GM19025 (cell line): ENCODE measurements around the gene BRD4.
A peak's percentile ranks its signal among the peaks of the same experiment; 100 is the strongest.
"Not testable (repeated sequence)": the region's sequence is repeated elsewhere in the genome, so short reads cannot be mapped to it uniquely, and the experiment has no call there.

Experiments
- ATAC-seq: cut with Tn5 transposase; IDR thresholded peaks from one replicate; pipeline ENCODE4 v1.9.1; 2021; ENCODE audit warnings: mild to moderate bottlenecking, low read depth, moderate library complexity; ENCODE audit not compliant: unreplicated experiment

The BRD4 gene

GRCh38 chr19:15332311-15332996 is at the start of gene BRD4:
Gene BRD4, minus strand, starts transcription at chr19:15332539. Its CDS starts 59,440 bp downstream, at chr19:15273099.
- peak; percentile 48 for ATAC-seq

- ATAC-seq = no peak
Measured at GRCh38 chr19:15381864-15382263, 49.5 kb upstream of the BRD4 start.

GRCh38 chr19:15381429-15381828 is 49.1 kb upstream of the BRD4 start:
- ATAC-seq = no peak

GRCh38 chr19:15379999-15380647 is 47.8 kb upstream of the BRD4 start:
- ATAC-seq = peak; percentile 6

- peak; percentile 85 for ATAC-seq
Measured at GRCh38 chr19:15379083-15379998, 47.0 kb upstream of the BRD4 start, which contains the start of gene AKAP8. Gene AKAP8, minus strand, starts transcription at chr19:15379787. Its CDS starts 56 bp downstream, at chr19:15379731.

- ATAC-seq = no peak
Measured at GRCh38 chr19:15378534-15379082, 46.3 kb upstream of the BRD4 start.

- no peak for ATAC-seq
Measured at GRCh38 chr19:15374796-15375440, 42.6 kb upstream of the BRD4 start.

GRCh38 chr19:15374105-15374651 is 41.8 kb upstream of the BRD4 start:
- no peak for ATAC-seq

GRCh38 chr19:15373644-15374043 is 41.3 kb upstream of the BRD4 start:
- no peak for ATAC-seq

GRCh38 chr19:15372891-15373301 is 40.6 kb upstream of the BRD4 start:
- ATAC-seq = no peak

GRCh38 chr19:15372470-15372869 is 40.1 kb upstream of the BRD4 start:
- ATAC-seq = no peak

GRCh38 chr19:15371786-15372380 is 39.5 kb upstream of the BRD4 start:
- ATAC-seq = no peak

GRCh38 chr19:15371119-15371518 is 38.8 kb upstream of the BRD4 start:
- ATAC-seq = no peak

- no peak for ATAC-seq
Measured at GRCh38 chr19:15369594-15369891, 37.2 kb upstream of the BRD4 start.

GRCh38 chr19:15368798-15369593 is 36.7 kb upstream of the BRD4 start:
- ATAC-seq = no peak

- no peak for ATAC-seq
Measured at GRCh38 chr19:15368051-15368632, 35.8 kb upstream of the BRD4 start.

GRCh38 chr19:15367439-15367838 is 35.1 kb upstream of the BRD4 start:
- ATAC-seq = no peak

- ATAC-seq = no peak
Measured at GRCh38 chr19:15365264-15365663, 32.9 kb upstream of the BRD4 start.

GRCh38 chr19:15363791-15364190 is 31.5 kb upstream of the BRD4 start:
- ATAC-seq = not testable (repeated sequence)
